Measurements from ENCODE around the gene TRIOBP. TPM values are rescaled to one million over a fixed set of nuclear protein-coding genes. Genes with fewer than 3 reads are reported as not detected.
"Not testable (repeated sequence)": the region's sequence is repeated elsewhere in the genome, so short reads cannot be mapped to it uniquely, and the experiment has no call there.

TRIOBP gene
- total and polyA plus RNA-seq, 9 donors = 36.4 to 61.5 (median 52.4) TPM

DNA sequence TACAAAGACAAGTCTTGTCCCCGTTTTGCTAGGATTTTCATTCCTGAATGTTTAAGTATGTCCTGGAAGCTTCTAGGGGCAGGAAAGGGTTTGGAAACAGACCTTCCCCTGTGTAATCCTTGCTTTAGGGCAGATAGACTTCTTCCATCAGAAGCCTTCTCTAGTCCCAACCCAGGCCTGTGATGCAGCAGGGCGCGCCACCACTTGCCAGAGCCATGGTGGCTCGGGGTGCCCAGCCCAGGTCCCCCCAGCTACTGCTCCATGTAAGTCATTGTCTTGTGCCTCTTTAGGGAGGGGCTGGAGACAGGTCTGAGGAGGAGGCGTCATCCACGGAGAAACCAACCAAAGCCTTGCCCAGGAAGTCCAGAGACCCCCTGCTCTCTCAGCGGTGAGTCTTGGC lies 6.4 kb upstream of the TRIOBP start:
- Histone ChIP-seq H3K9me3 (replicated peaks; ENCODE audit: control insufficient read depth, low read depth, low read length) (no peaks in the 10 kb centered on the region), H3K4me3 (ENCODE audit: low read length) (no peak overlapping the region), H3K27me3 (ENCODE audit: control insufficient read depth, insufficient read depth, low read length) (no peaks in the 10 kb centered on the region), H3K36me3 (ENCODE audit: control insufficient read depth, insufficient read depth, low read length) (peaks cover 56% of the 10 kb centered on the region), H3K4me1 (ENCODE audit: control insufficient read depth, insufficient read depth, low read length) (peaks cover 10% of the 10 kb centered on the region), H3K27ac (ENCODE audit: low read length) (no peak overlapping the region)
- WGBS (ENCODE audit: insufficient coverage) = 100% methylated on average over 5 of the region's 7 CpGs
- no peak for DNase-seq

DNA sequence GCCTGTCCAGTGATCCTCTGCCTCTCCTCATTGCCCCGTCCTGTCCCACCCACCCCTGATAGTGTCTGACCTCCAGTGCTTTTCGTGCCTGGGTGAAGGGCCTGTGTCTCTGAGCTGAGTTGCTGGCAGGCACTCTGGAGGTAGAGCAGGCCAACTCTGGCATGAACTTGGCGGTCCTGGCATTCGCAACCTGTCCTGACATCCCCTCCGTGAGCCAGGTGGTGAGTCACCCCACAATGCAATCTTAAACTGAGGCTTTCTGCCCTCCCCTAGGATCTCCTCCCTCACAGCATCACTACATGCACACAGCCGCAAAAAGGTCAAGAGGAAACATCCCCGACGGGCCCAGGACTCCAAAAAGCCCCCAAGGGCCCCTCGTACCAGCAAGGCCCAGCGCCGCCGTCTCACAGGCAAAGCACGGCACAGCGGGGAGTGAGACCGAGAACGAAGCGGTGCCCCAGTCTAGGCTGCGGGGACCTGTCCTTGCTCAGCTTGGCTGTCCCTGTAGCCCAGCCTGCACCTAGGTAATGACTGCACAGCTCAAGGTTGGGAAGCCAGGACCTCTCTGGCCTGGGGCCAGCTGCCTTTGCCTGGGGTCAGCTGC lies 5.8 kb upstream of the TRIOBP start:
- no peak for DNase-seq
- H3K9me3 ChIP-seq (replicated peaks; ENCODE audit: control insufficient read depth, low read depth, low read length) = no peaks in the 10 kb centered on the region
- H3K4me3 ChIP-seq (ENCODE audit: low read length) = no peak overlapping the region
- no peak overlapping the region for H3K27ac ChIP-seq (ENCODE audit: low read length)
- H3K36me3 ChIP-seq (ENCODE audit: control insufficient read depth, insufficient read depth, low read length) = peaks cover 56% of the 10 kb centered on the region
- WGBS (ENCODE audit: insufficient coverage) = 90% methylated on average over 18 of the region's 18 CpGs
- H3K4me1 ChIP-seq (ENCODE audit: control insufficient read depth, insufficient read depth, low read length) = peaks cover 11% of the 10 kb centered on the region
- no peaks in the 10 kb centered on the region for H3K27me3 ChIP-seq (ENCODE audit: control insufficient read depth, insufficient read depth, low read length)

DNA sequence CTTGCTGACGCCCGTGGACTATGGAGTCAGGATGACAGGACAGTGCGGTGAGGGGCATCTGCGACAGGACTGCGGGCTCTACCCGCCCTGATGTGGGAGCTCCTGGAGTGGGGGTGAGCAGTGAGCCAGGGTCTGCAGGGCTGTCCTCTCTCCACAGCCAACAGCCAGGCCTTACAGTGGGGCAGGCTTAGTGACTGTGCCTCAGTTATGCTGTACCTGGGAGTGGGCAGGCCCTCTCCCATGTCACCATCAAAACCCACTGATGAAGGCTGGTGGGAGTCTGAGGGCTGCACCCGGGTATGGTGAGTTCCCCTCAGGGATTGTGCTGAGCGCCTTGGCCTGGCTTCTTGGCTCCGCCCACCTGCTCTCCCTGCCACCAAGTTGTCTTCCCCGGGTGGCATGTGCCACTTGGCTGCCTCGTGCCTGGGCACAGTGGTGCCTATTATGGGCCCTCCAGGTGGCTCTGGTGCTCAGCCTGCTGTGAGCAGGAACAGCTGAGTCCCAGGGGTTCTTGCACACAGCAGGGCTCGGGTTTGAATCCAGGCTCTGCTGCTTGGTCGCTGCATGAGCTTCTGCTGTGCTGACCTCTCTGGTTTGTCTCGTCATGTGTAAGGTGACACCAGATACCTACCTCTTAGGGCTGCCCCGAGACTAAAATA lies 4.1 kb upstream of the TRIOBP start:
- Histone ChIP-seq H3K36me3 (ENCODE audit: control insufficient read depth, insufficient read depth, low read length) (peaks cover 56% of the 10 kb centered on the region), H3K4me1 (ENCODE audit: control insufficient read depth, insufficient read depth, low read length) (peaks cover 15% of the 10 kb centered on the region), H3K4me3 (ENCODE audit: low read length) (no peak overlapping the region), H3K27ac (ENCODE audit: low read length) (no peak overlapping the region), H3K27me3 (ENCODE audit: control insufficient read depth, insufficient read depth, low read length) (no peaks in the 10 kb centered on the region), H3K9me3 (replicated peaks; ENCODE audit: control insufficient read depth, low read depth, low read length) (no peaks in the 10 kb centered on the region)
- WGBS (ENCODE audit: insufficient coverage) = 82% methylated on average over 13 of the region's 15 CpGs
- no peak for DNase-seq

- not testable (repeated sequence) for H3K9me3 ChIP-seq (replicated peaks; ENCODE audit: control insufficient read depth, low read depth, low read length); H3K4me3 ChIP-seq (ENCODE audit: low read length); H3K27ac ChIP-seq (ENCODE audit: low read length); DNase-seq; H3K27me3 ChIP-seq (ENCODE audit: control insufficient read depth, insufficient read depth, low read length)
- 100% methylated on average over 3 of the region's 7 CpGs for WGBS (ENCODE audit: insufficient coverage)
- Histone ChIP-seq H3K4me1 (ENCODE audit: control insufficient read depth, insufficient read depth, low read length) (peaks cover 15% of the 10 kb centered on the region), H3K36me3 (ENCODE audit: control insufficient read depth, insufficient read depth, low read length) (peaks cover 46% of the 10 kb centered on the region)
Measured at GRCh38 chr22:37694131-37694530, 2.7 kb upstream of the TRIOBP start.

DNA sequence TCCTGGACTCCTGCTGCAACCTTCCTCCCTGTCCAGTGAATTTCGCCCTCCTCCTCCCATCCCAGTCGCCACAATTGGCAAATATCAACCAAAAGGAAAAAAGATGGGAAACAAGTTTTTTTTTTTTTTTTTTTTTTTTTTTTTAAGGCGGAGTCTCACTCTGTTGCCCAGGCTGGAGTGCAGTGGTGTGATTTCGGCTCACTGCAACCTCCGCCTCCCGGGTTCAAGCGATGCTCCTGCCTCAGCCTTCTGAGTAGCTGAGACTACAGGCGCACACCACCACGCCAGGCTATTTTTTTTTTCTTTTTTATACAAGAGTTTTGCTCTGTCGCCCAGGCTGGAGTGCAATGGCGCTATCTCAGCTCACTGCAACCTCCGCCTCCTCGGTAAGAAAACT lies 590 bp upstream of the TRIOBP start:
- H3K9me3 ChIP-seq (replicated peaks; ENCODE audit: control insufficient read depth, low read depth, low read length); H3K27ac ChIP-seq (ENCODE audit: low read length); DNase-seq; H3K27me3 ChIP-seq (ENCODE audit: control insufficient read depth, insufficient read depth, low read length): not testable (repeated sequence)
- 6% methylated on average over 5 of the region's 13 CpGs for WGBS (ENCODE audit: insufficient coverage)
- Histone ChIP-seq H3K4me1 (ENCODE audit: control insufficient read depth, insufficient read depth, low read length) (peaks cover 18% of the 10 kb centered on the region), H3K36me3 (ENCODE audit: control insufficient read depth, insufficient read depth, low read length) (peaks cover 29% of the 10 kb centered on the region), H3K4me3 (ENCODE audit: low read length) (peak overlapping the region; percentile 43)

DNA sequence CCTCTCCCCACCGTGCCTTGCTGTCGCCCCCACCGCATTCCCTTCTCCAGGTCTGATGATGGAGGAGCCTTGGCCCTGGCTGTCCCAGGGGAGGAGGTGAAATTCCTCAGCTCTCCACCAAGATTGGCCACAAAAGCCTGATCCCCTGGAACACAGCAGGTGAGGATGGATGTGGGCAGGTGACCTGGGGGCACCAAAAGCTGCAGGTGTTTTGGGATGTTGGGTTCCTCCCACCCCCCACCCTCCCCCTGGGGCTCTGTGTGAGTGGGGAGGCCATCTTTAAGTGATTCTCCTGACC lies 639 bp downstream of the TRIOBP start:
- no peaks in the 10 kb centered on the region for H3K9me3 ChIP-seq (replicated peaks; ENCODE audit: control insufficient read depth, low read depth, low read length)
- peaks cover 18% of the 10 kb centered on the region for H3K36me3 ChIP-seq (ENCODE audit: control insufficient read depth, insufficient read depth, low read length)
- peaks cover 18% of the 10 kb centered on the region for H3K4me1 ChIP-seq (ENCODE audit: control insufficient read depth, insufficient read depth, low read length)
- peak overlapping the region; percentile 51 for H3K27ac ChIP-seq (ENCODE audit: low read length)
- DNase-seq = no peak
- WGBS (ENCODE audit: insufficient coverage) = no CpG with 5 or more reads among the region's 3 CpGs
- no peaks in the 10 kb centered on the region for H3K27me3 ChIP-seq (ENCODE audit: control insufficient read depth, insufficient read depth, low read length)
- H3K4me3 ChIP-seq (ENCODE audit: low read length) = peak overlapping the region; percentile 37

GRCh38 chr22:37701141-37701786 lies 4.4 kb downstream of the TRIOBP start:
- Histone ChIP-seq H3K4me1 (ENCODE audit: control insufficient read depth, insufficient read depth, low read length) (peaks cover 14% of the 10 kb centered on the region), H3K36me3 (ENCODE audit: control insufficient read depth, insufficient read depth, low read length) (no peaks in the 10 kb centered on the region), H3K27me3 (ENCODE audit: control insufficient read depth, insufficient read depth, low read length) (no peaks in the 10 kb centered on the region), H3K9me3 (replicated peaks; ENCODE audit: control insufficient read depth, low read depth, low read length) (no peaks in the 10 kb centered on the region), H3K27ac (ENCODE audit: low read length) (no peak overlapping the region), H3K4me3 (ENCODE audit: low read length) (no peak overlapping the region)
- DNase-seq = peak; percentile 46
- WGBS (ENCODE audit: insufficient coverage) = 100% methylated on average over 1 of the region's 8 CpGs

- H3K9me3 ChIP-seq (replicated peaks; ENCODE audit: control insufficient read depth, low read depth, low read length) = no peaks in the 10 kb centered on the region
- DNase-seq = no peak
- H3K4me3 ChIP-seq (ENCODE audit: low read length) = no peak overlapping the region
- H3K27me3 ChIP-seq (ENCODE audit: control insufficient read depth, insufficient read depth, low read length) = no peaks in the 10 kb centered on the region
- no peaks in the 10 kb centered on the region for H3K36me3 ChIP-seq (ENCODE audit: control insufficient read depth, insufficient read depth, low read length)
- WGBS (ENCODE audit: insufficient coverage) = 100% methylated on average over 2 of the region's 7 CpGs
- no peak overlapping the region for H3K27ac ChIP-seq (ENCODE audit: low read length)
- H3K4me1 ChIP-seq (ENCODE audit: control insufficient read depth, insufficient read depth, low read length) = peaks cover 6% of the 10 kb centered on the region
Measured at GRCh38 chr22:37703906-37704305, 7.1 kb downstream of the TRIOBP start.

GRCh38 chr22:37704645-37705044 lies 7.8 kb downstream of the TRIOBP start:
- WGBS (ENCODE audit: insufficient coverage) = 59% methylated on average over 2 of the region's 3 CpGs
- H3K27me3 ChIP-seq (ENCODE audit: control insufficient read depth, insufficient read depth, low read length) = no peaks in the 10 kb centered on the region
- no peak for DNase-seq
- no peaks in the 10 kb centered on the region for H3K9me3 ChIP-seq (replicated peaks; ENCODE audit: control insufficient read depth, low read depth, low read length)
- no peak overlapping the region for H3K4me3 ChIP-seq (ENCODE audit: low read length)
- peaks cover 11% of the 10 kb centered on the region for H3K4me1 ChIP-seq (ENCODE audit: control insufficient read depth, insufficient read depth, low read length)
- H3K36me3 ChIP-seq (ENCODE audit: control insufficient read depth, insufficient read depth, low read length) = no peaks in the 10 kb centered on the region
- H3K27ac ChIP-seq (ENCODE audit: low read length) = no peak overlapping the region

DNA sequence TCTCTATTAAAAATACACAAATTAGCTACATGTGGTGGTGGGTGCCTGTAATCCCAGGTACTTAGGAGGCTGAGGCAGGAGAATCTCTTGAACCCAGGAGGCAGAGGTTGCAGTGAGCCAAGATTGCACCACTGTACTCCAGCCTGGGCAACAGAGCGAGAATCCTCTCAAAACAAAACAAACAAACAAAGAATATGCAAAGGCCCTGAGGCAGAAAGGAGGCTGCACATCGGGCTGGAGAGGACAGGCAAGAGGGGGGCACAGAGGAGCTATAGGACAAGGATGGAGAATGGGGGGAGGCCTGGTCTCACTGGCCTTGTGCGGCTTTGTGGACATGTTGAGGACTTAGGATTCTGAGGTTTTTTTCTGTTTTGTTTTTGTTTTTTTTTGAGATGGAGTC lies 8.4 kb downstream of the TRIOBP start:
- Histone ChIP-seq H3K4me3 (ENCODE audit: low read length) (no peak overlapping the region), H3K4me1 (ENCODE audit: control insufficient read depth, insufficient read depth, low read length) (peaks cover 11% of the 10 kb centered on the region), H3K9me3 (replicated peaks; ENCODE audit: control insufficient read depth, low read depth, low read length) (no peaks in the 10 kb centered on the region), H3K36me3 (ENCODE audit: control insufficient read depth, insufficient read depth, low read length) (no peaks in the 10 kb centered on the region), H3K27me3 (ENCODE audit: control insufficient read depth, insufficient read depth, low read length) (no peaks in the 10 kb centered on the region), H3K27ac (ENCODE audit: low read length) (no peak overlapping the region)
- WGBS (ENCODE audit: insufficient coverage) = 86% methylated on average over 1 of the region's 3 CpGs
- DNase-seq = no peak
